Measurements from ENCODE around the gene CACNG7.
A peak's percentile ranks its signal among the peaks of the same experiment; 100 is the strongest.

The CACNG7 gene

DNA sequence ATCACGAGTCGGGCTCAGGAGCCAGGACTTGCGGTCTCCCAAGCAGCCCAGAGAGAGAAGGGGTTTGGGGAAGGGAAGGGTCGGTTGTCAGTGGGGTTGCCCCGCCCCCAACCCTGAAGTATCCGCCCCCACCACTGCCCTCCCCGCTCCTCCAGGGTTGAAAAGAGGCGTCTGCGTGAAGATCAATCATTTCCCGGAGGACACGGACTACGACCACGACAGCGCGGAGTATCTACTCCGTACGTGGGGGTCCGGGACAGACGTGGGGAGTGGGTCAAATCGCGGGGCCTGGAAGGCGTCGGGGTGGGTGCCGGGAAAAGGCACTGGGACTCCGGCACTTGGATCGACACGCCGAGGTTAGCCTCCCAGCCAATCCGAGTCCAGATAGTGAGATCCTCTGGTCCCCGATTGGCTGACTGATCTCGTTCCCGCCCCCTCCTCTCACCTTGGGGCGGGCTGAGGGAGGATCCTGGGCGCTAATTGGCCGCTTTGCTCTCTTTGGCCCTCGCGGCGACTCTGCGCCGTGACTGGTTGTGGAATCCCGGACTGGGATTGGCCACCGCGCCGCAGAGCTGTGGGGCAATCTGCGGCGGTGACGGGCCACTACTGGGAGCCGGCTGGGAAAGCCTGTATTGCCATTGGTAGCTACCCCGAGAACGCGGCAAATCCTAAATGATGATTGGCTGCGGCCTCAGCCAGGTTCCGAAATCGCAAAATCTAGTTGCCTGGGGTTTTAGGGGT, 69.1 kb downstream of the CACNG7 start:
- Histone ChIP-seq H3K4me3 (ENCODE audit: insufficient read length, low read depth) (no peak overlapping the region), H3K27me3 (ENCODE audit: insufficient read depth, insufficient read length) (peaks cover 15% of the 10 kb centered on the region), H3K9me3 (ENCODE audit: insufficient read depth, low read length) (no peaks in the 10 kb centered on the region), H3K36me3 (ENCODE audit: insufficient read depth, insufficient read length, low read length) (no peaks in the 10 kb centered on the region), H3K9ac (ENCODE audit: insufficient read length, low read depth) (no peak overlapping the region), H3K4me1 (ENCODE audit: insufficient read depth, insufficient read length) (no peaks in the 10 kb centered on the region)
- peak; percentile 44 for DNase-seq (ENCODE audit: low read depth, low spot score)
- TF ChIP-seq YY1 (IDR thresholded peaks at IDR 0.05; ENCODE audit: insufficient read depth, insufficient read length) (no peak), ZNF274 (IDR thresholded peaks at IDR 0.05; ENCODE audit: low read depth, low read length) (no peak), SUZ12 (IDR thresholded peaks at IDR 0.05; ENCODE audit: extremely low read depth, insufficient read depth, insufficient read length) (no peak)

DNA sequence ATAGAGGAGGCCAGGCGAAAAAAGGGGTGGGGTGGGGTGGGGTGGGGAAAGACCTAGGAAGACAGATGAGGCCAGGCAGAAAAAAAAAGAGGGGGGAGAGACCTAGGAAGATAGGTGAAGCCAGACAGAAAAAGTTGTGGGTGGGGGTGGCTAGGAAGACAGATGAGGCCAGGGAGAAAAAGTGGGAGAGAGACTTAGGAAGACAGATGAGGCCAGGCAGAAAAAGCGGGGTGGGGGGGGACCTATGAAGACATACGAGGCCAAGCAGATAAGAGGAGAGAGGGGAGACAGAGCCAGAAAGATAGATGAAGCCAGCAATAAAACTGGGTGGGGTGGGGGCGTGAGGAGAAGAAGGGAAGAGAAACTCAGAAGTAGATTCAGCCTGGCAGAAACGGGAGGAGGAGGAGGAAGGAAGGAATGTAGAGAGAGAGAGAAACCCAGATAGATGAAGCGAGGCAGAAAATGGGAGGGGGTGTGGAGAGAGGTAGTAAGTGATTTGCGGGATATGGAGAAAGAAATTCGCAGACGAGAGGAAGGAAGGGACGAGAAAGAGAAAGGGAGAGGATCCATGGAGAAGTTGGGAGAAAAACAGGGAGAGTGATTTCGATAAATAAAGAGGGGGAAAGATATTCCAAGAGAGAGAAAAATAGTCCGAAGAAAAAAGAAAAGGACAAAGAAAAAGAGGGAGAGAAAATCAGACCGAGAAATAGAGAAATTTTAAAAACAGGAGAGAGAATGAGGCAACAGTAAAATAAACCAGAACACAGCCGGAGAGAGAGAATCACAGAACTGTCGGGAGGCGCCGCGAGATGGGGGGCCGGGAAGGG, 70.1 kb downstream of the CACNG7 start:
- peak overlapping the region; percentile 54 for H3K4me3 ChIP-seq (ENCODE audit: insufficient read length, low read depth)
- H3K9me3 ChIP-seq (ENCODE audit: insufficient read depth, low read length), result no peaks in the 10 kb centered on the region
- DNase-seq (ENCODE audit: low read depth, low spot score), result no peak
- H3K9ac ChIP-seq (ENCODE audit: insufficient read length, low read depth), result peak overlapping the region; percentile 72
- H3K4me1 ChIP-seq (ENCODE audit: insufficient read depth, insufficient read length), result no peaks in the 10 kb centered on the region
- H3K36me3 ChIP-seq (ENCODE audit: insufficient read depth, insufficient read length, low read length), result no peaks in the 10 kb centered on the region
- H3K27me3 ChIP-seq (ENCODE audit: insufficient read depth, insufficient read length), result peaks cover 20% of the 10 kb centered on the region
- TF ChIP-seq SUZ12 (IDR thresholded peaks at IDR 0.05; ENCODE audit: extremely low read depth, insufficient read depth, insufficient read length), result no peak
- TF ChIP-seq ZNF274 (IDR thresholded peaks at IDR 0.05; ENCODE audit: low read depth, low read length), result no peak
- no peak for TF ChIP-seq YY1 (IDR thresholded peaks at IDR 0.05; ENCODE audit: insufficient read depth, insufficient read length)

DNA sequence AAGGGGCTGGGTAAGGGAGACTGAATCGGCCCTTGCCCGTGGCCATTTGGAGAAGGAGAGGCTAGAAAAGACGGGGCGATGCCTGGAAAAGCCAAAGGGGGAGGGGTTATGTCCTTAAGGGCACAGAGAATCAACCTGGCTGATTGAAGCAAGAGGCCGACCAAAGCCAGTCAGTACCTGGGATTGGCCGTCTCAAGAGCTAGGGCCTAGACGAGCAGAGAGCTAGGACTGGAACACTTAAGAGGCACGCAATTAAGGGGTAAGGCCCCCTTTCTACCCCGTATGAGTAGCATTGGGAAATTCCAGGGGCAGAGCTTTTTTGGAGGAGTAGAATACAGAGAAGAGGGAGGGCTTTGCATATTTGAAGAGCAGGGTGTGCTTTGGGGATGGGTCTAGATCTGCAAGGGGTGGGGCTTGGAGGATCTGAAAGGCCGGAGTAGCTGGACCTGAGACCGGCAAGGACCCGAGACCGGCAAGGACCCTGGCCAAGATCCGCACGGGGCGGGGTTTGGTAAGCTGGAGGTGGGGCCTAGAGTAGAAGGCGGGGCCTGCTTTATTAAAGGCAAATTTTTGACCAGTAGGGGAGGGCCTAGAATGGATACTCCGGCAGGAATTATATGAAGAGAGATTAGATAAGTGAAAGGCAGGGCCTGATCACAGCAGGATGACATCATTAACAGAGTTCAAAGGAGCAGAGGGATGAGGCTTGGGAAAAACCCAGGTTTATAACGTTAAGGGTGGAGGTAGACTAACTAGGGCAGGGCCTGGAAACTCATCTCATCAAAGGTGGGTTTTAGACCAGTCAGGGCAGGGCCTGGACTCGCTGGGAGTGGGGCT, 71.7 kb downstream of the CACNG7 start:
- TF ChIP-seq YY1 (IDR thresholded peaks at IDR 0.05; ENCODE audit: insufficient read depth, insufficient read length), result no peak
- no peak for TF ChIP-seq SUZ12 (IDR thresholded peaks at IDR 0.05; ENCODE audit: extremely low read depth, insufficient read depth, insufficient read length)
- no peak for TF ChIP-seq ZNF274 (IDR thresholded peaks at IDR 0.05; ENCODE audit: low read depth, low read length)
- H3K9me3 ChIP-seq (ENCODE audit: insufficient read depth, low read length), result no peaks in the 10 kb centered on the region
- peaks cover 20% of the 10 kb centered on the region for H3K27me3 ChIP-seq (ENCODE audit: insufficient read depth, insufficient read length)
- no peaks in the 10 kb centered on the region for H3K36me3 ChIP-seq (ENCODE audit: insufficient read depth, insufficient read length, low read length)
- H3K9ac ChIP-seq (ENCODE audit: insufficient read length, low read depth), result peak overlapping the region; percentile 71
- peak; percentile 33 for DNase-seq (ENCODE audit: low read depth, low spot score)
- peaks cover 2% of the 10 kb centered on the region for H3K4me1 ChIP-seq (ENCODE audit: insufficient read depth, insufficient read length)
- H3K4me3 ChIP-seq (ENCODE audit: insufficient read length, low read depth), result peak overlapping the region; percentile 40

DNA sequence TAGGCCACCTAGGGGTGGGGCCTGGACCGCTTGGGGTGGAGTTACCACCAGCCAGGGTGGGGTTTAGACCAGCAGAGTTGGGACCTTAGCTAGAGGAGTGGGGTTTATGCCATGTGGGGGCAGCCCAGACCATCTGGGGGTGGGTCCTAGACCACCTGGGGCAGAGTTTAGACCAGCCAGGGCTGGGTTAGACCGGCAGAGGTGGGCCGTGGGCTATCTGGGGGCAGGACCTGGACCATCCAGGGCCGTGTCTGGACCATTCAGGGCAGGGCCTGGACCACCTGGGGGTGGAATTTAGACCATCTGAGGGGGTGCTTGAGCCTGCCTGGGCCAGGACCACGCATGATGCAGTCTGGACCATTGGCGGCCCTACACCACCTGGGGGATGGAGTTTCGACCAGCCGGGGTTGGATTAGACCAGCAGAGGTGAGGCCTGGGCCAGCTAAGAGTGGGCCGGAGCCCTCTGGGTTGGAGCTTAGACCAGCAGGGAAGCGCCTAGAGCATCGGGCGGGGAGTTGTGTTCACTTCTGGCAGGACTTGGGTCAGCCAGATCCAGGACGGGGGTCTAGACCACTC, 72.4 kb downstream of the CACNG7 start:
- Histone ChIP-seq H3K4me1 (ENCODE audit: insufficient read depth, insufficient read length) (peaks cover 2% of the 10 kb centered on the region), H3K27me3 (ENCODE audit: insufficient read depth, insufficient read length) (peaks cover 20% of the 10 kb centered on the region), H3K9ac (ENCODE audit: insufficient read length, low read depth) (peak overlapping the region; percentile 71), H3K9me3 (ENCODE audit: insufficient read depth, low read length) (no peaks in the 10 kb centered on the region), H3K4me3 (ENCODE audit: insufficient read length, low read depth) (peak overlapping the region; percentile 27), H3K36me3 (ENCODE audit: insufficient read depth, insufficient read length, low read length) (no peaks in the 10 kb centered on the region)
- no peak for DNase-seq (ENCODE audit: low read depth, low spot score)
- TF ChIP-seq SUZ12 (IDR thresholded peaks at IDR 0.05; ENCODE audit: extremely low read depth, insufficient read depth, insufficient read length) (no peak), ZNF274 (IDR thresholded peaks at IDR 0.05; ENCODE audit: low read depth, low read length) (no peak), YY1 (IDR thresholded peaks at IDR 0.05; ENCODE audit: insufficient read depth, insufficient read length) (no peak)

DNA sequence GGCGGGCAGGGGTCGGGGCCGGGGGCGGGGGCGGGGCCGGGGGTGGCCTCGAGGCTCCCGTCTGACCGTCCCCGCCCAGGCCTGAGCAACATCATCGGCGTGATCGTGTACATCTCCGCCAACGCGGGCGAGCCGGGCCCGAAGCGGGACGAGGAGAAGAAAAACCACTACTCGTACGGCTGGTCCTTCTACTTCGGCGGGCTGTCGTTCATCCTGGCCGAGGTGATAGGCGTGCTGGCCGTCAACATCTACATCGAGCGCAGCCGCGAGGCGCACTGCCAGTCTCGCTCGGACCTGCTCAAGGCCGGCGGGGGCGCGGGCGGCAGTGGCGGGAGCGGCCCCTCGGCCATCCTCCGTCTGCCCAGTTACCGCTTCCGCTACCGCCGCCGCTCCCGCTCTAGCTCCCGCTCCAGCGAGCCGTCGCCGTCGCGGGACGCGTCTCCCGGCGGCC, 72.9 kb downstream of the CACNG7 start:
- TF ChIP-seq YY1 (IDR thresholded peaks at IDR 0.05; ENCODE audit: insufficient read depth, insufficient read length) (no peak), SUZ12 (IDR thresholded peaks at IDR 0.05; ENCODE audit: extremely low read depth, insufficient read depth, insufficient read length) (no peak), ZNF274 (IDR thresholded peaks at IDR 0.05; ENCODE audit: low read depth, low read length) (no peak)
- no peak for DNase-seq (ENCODE audit: low read depth, low spot score)
- Histone ChIP-seq H3K36me3 (ENCODE audit: insufficient read depth, insufficient read length, low read length) (no peaks in the 10 kb centered on the region), H3K9ac (ENCODE audit: insufficient read length, low read depth) (peak overlapping the region; percentile 83), H3K9me3 (ENCODE audit: insufficient read depth, low read length) (no peaks in the 10 kb centered on the region), H3K27me3 (ENCODE audit: insufficient read depth, insufficient read length) (peaks cover 20% of the 10 kb centered on the region), H3K4me3 (ENCODE audit: insufficient read length, low read depth) (peak overlapping the region; percentile 43), H3K4me1 (ENCODE audit: insufficient read depth, insufficient read length) (peaks cover 2% of the 10 kb centered on the region)

DNA sequence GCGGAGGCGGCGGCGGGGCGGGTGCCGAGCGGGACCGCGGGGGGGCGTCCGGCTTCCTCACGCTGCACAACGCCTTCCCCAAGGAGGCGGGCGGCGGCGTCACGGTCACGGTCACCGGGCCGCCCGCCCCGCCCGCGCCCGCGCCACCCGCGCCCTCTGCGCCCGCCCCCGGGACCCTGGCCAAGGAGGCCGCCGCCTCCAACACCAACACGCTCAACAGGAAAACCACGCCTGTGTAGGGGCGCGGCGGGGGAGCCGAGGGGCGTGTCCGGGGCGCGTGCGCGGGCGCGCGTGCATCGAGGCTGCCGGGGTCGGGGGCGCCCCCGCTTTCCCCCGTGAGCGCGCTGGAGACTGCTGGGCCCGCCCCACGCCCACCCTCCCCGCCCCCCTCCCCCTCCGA, 73.5 kb downstream of the CACNG7 start:
- peaks cover 20% of the 10 kb centered on the region for H3K27me3 ChIP-seq (ENCODE audit: insufficient read depth, insufficient read length)
- no peak for DNase-seq (ENCODE audit: low read depth, low spot score)
- H3K36me3 ChIP-seq (ENCODE audit: insufficient read depth, insufficient read length, low read length), result no peaks in the 10 kb centered on the region
- H3K4me3 ChIP-seq (ENCODE audit: insufficient read length, low read depth), result no peak overlapping the region
- H3K4me1 ChIP-seq (ENCODE audit: insufficient read depth, insufficient read length), result peaks cover 2% of the 10 kb centered on the region
- H3K9ac ChIP-seq (ENCODE audit: insufficient read length, low read depth), result no peak overlapping the region
- H3K9me3 ChIP-seq (ENCODE audit: insufficient read depth, low read length), result no peaks in the 10 kb centered on the region
- TF ChIP-seq YY1 (IDR thresholded peaks at IDR 0.05; ENCODE audit: insufficient read depth, insufficient read length) (no peak), SUZ12 (IDR thresholded peaks at IDR 0.05; ENCODE audit: extremely low read depth, insufficient read depth, insufficient read length) (no peak), ZNF274 (IDR thresholded peaks at IDR 0.05; ENCODE audit: low read depth, low read length) (no peak)

Data from NT2/D1 (cell line).